GM18870 (cell line): ENCODE results near the gene ANKFN1.

Experiments used
- ATAC-seq: cut with Tn5 transposase; IDR thresholded peaks from one replicate; pipeline ENCODE4 v1.9.1; 2021; ENCODE audit warnings: moderate library complexity; ENCODE audit not compliant: unreplicated experiment

The ANKFN1 gene

GRCh38 chr17:56497132-56497531 is 343.9 kb downstream of the ANKFN1 start:
- ATAC-seq, result no peak

GRCh38 chr17:56499799-56500388 is 346.6 kb downstream of the ANKFN1 start:
- ATAC-seq, result no peak

- ATAC-seq, result no peak
Measured at GRCh38 chr17:56502120-56502654, 348.9 kb downstream of the ANKFN1 start.

GRCh38 chr17:56505154-56505756 is 352.0 kb downstream of the ANKFN1 start:
- no peak for ATAC-seq

GRCh38 chr17:56506349-56506748 is 353.1 kb downstream of the ANKFN1 start:
- no peak for ATAC-seq

- no peak for ATAC-seq
Measured at GRCh38 chr17:56510554-56511342, 357.5 kb downstream of the ANKFN1 start.

GRCh38 chr17:56514264-56514663 is 361.0 kb downstream of the ANKFN1 start:
- no peak for ATAC-seq

GRCh38 chr17:56514899-56515298 is 361.6 kb downstream of the ANKFN1 start:
- ATAC-seq, result no peak

GRCh38 chr17:56521414-56522141 is 368.3 kb downstream of the ANKFN1 start:
- ATAC-seq, result no peak

GRCh38 chr17:56523042-56523441 is 369.8 kb downstream of the ANKFN1 start:
- ATAC-seq, result no peak

- no peak for ATAC-seq
Measured at GRCh38 chr17:56528696-56529095, 375.4 kb downstream of the ANKFN1 start.

- ATAC-seq, result no peak
Measured at GRCh38 chr17:56532926-56533325, 379.7 kb downstream of the ANKFN1 start.

GRCh38 chr17:56536766-56537165 is 383.5 kb downstream of the ANKFN1 start:
- ATAC-seq, result no peak

- no peak for ATAC-seq
Measured at GRCh38 chr17:56540836-56541235, 387.6 kb downstream of the ANKFN1 start.

GRCh38 chr17:56543280-56543679 is 390.0 kb downstream of the ANKFN1 start:
- ATAC-seq, result no peak

- no peak for ATAC-seq
Measured at GRCh38 chr17:56545106-56545505, 391.8 kb downstream of the ANKFN1 start.

GRCh38 chr17:56545930-56546329 is 392.7 kb downstream of the ANKFN1 start:
- no peak for ATAC-seq

- no peak for ATAC-seq
Measured at GRCh38 chr17:56548661-56549060, 395.4 kb downstream of the ANKFN1 start.

GRCh38 chr17:56549501-56549900 is 396.2 kb downstream of the ANKFN1 start:
- no peak for ATAC-seq

GRCh38 chr17:56557682-56558081 is 404.4 kb downstream of the ANKFN1 start:
- no peak for ATAC-seq

GRCh38 chr17:56558088-56558487 is 404.8 kb downstream of the ANKFN1 start:
- no peak for ATAC-seq
